NCI-H524 (cell line): Measurements from ENCODE around the gene PYGM.
A peak's percentile ranks its signal among the peaks of the same experiment; 100 is the strongest.

Experiments
- DNase-seq, 2 experiments: peaks; one replicate each; lab custom pipeline; 2025; lab: John Stamatoyannopoulos, UW

Gene PYGM

DNA sequence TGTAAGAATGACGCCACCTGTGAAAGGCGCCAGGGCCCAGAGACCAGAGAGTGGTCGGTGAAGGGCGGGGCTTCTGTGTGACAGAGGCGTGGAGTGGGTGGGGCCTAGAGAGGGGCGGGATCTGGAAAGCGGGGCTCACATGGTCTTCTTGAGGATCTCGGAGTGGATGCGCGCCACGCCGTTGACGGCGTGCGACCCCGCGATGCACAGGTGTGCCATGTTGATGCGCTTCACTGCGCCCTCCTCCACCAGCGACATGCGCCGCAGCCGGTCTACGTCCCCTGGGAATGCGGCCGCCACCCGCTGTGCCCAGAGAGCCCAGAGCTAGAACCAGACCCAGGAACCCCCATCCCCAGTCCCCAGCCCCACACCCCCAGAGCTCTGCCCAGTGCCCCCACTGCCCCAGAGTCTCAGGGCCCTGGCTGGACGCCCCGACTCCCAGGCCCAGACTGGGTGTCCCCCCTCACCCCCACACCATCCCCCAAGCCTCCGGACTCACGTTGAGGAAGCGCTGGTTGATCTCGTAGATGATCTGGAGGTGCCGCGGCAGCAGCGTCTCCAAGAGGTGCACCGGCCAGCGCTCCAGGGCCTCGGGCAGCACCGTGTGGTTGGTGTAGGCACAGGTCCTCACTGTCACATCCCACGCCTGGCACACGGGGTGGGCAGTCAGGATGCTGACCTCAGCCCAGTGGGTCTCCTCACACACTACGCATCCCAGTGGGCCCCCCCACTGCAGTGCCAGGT lies 6.2 kb downstream of the PYGM start:
- no peak for DNase-seq

DNA sequence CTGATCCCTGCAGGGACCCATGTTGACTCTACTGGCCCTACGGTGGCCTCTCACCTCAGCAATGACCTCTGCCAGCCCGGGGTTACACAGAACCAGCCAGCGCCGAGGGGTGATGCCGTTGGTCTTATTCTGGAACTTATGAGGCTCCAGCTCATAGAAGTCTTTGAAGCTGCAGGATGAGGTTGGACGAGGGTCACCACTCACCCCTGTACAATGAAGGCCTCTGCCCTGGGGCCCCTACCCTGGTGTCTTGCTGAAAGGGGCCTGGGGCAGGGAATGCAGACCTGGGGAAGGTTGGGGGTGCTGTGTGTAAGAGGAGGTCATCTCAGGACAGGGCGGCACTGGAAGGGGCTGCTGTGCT lies 6.8 kb downstream of the PYGM start:
- no peak for DNase-seq

DNA sequence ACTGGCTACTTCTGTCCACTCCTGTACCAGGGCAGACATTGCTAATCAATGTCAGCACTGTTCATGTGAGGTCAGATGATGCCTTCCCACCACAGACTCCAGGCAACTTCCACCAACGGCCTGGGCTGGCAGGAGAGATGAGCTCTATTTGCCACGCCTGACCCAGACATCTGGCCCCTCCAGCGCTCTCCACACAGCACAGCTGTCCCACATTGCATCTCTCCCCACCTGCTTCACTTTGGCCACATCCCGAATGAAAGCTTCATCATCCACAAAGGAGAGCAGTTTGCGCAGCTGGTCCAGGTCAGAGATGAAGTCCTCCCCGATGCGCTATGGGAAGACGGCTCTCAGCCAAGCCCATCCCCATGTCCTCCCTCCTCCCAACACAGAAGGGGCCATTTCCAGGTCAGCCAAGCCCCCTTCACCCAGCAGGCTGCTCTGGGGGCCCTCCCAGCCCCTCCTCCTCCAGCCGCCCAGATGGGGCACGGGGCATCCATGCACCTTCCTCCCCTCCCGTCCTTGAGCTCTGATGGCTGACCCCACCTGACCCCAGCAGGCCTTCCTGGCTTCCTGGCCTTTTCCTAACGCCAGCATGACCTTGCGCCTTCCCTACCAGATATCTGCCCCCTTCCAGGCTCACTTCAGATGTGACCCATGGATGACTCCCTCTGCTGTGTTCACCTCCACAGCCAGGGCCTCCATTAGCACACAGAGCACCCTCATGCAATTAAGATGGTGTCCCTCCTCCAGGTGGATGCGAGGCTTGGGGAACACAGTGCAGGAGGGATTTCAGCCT lies 7.4 kb downstream of the PYGM start:
- DNase-seq, result peak in 1 of 2 experiments; percentile 73

DNA sequence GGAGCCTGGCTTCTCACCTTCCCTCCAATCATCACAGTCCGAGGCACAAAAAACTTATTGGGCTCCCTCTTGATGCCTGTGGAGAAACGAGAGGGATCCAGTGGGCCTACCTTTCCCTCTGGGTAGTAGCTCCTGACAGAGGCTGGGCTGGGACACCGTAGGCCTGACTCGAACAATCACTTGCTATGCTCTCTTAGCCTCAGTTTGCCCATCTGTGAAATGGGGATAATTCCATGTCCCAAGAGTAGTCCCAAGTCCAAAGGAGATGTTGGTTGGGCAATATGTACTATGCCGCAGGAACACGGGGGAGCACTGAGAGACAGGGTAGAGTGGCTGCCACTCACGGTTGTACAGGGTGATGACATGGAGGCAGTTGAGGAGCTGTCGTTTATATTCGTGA lies 8.2 kb downstream of the PYGM start:
- no peak for DNase-seq

DNA sequence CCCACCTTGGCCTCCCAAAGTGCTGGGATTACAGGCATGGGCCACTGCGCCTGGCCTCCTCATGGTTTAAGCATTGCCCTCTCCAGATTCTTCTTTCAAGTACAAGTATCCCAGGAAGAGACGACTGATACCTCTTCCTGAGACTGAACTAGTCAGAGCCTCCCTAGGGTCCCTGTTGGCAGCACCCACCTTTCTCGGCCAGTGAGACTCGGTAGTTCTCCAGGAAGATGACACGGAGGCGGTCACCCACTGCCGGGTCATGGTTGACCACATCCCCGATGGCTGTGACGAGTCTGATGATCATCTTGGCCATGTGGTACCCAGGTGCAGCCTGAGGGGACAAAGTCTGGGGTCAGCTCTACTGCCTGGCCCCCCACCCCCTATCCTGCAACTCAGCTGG lies 8.6 kb downstream of the PYGM start:
- no peak for DNase-seq

DNA sequence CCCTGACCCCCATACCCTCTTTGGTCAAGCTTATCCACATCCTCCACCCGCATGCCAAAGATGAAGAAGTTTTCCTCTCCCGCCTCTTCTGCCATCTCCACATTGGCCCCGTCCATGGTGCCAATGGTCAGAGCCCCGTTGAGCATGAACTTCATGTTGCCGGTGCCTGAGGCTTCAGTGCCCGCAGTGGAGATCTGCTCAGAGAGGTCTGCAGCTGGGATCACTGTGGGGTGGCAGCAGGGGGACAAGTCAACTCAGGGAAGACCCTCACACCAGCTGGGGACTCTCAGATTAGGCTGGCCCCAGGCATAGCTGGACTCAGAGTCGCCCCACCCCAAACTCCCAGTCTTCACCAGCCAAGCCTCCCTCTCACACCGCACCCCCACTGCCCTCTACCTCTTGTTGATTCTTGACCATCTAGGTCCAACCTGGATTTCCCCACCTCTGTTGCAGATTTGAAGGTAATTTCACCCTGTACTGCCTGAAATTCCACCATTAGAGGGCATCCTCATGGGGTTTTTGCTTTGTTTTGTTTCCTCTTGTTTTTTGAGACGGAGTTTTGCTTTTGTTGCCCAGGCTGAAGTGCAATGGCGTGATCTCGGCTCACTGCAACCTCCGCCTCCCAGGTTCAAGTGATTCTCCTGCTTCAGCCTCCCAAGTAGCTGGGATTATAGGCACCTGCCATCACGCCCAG lies 9.3 kb downstream of the PYGM start:
- DNase-seq, result no peak

DNA sequence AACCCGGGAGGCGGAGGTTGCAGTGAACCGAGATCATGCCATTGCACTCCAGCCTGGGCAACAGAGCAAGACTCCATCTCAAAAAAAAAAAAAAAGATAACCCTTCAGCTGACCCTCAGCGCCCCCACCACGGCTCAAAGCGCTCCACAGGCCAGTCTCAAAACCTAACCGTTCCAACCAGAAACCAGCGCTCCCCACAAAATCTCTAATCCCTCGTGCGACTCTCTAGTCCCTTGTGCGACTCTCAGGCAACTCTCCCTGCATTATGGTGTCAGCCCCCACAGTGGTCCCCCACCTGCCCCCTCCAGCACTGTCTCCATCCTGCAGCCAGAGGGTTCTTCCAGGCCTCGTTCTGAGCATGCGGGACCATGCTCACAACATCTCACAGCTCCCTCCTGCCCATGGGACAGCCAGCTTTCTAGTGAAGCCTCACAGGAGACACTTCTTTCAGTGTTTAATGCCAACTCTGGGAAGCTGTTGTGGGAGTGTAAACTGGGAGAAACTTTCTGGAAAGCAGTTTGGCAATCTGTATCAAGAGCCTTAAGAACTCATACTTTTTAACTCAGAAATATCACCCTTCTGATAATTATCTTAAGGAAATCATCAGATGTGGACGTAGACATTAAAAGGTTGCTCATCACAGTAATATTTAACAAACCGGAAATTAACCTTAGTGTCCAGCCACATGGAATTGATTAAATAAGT lies 11.7 kb downstream of the PYGM start:
- DNase-seq, result no peak

DNA sequence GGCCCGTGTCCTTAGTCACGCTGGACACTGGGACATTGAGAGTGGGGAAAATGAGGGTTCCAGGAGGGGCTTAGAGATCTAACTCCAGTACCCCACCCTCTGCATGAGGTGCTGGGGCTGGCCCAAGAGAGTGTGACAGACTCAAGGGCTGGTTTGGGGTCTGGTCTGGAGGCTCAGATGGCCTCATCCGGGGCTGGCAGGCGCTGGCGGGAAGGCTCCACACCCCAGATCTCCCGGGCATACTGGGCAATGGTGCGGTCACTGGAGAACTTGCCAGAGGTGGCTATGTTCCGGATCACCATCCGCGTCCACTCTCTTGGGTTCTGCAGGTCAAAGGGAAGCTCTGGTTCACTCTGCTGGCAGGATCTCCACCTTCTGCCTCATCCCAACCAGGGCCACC lies 13.3 kb downstream of the PYGM start:
- no peak for DNase-seq

DNA sequence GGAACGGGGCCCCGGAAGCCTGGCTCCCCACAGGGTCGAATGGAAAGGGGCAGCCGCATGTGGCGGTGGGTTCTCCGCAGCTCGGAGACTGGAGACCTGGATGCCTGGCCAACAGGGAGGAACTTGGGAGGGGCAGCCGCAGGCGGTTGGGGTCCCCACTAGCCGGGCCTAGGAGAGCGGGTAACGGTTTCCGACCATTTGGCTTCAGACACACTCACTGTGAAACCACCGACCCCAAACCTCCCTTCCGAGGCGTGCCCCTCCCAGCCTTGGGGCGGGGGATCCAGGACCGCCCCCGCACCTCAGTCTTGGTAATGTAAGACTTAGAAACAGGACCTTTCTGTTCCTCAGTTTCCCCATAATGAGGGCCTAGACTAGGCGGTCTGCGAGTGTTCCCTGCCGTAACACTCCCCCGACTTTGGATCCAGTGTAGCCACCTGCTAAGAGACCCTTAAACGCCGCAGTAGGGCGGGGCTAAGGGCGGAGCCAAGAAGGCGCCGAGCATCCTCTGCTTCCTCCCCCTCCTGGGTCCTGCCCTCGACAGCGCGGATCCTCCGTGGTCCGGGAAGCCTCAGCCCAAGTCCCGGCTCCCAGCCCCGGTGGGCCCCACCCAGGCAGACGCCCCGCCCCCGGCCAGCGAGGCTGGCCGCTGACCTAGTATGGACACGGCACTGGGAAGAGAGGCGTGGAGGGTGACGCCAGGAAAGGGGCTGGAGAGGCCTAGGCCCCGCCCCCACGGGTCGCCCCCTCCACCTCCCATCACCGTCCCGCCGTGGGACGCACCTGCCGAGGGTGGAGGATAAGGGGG lies 14.0 kb downstream of the PYGM start:
- peak in 1 of 2 experiments; percentile 52 for DNase-seq

DNA sequence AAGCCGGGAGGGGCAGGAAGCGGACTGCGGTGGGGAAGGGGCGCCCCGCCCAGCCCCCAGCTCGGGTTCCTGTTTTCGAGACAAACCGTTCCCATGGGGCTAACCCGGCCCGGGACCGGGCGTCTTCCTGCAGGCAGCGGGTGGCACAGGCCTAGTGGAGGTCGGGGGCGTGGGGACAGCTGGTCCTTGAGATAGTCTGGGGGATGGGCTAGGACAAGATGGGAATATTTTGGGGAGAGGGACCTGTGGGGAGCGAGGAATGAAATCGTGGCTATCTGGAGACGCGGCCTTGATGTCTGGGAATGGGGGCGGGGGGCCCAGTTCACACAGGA lies 14.6 kb downstream of the PYGM start:
- peak in 1 of 2 experiments; percentile 35 for DNase-seq

DNA sequence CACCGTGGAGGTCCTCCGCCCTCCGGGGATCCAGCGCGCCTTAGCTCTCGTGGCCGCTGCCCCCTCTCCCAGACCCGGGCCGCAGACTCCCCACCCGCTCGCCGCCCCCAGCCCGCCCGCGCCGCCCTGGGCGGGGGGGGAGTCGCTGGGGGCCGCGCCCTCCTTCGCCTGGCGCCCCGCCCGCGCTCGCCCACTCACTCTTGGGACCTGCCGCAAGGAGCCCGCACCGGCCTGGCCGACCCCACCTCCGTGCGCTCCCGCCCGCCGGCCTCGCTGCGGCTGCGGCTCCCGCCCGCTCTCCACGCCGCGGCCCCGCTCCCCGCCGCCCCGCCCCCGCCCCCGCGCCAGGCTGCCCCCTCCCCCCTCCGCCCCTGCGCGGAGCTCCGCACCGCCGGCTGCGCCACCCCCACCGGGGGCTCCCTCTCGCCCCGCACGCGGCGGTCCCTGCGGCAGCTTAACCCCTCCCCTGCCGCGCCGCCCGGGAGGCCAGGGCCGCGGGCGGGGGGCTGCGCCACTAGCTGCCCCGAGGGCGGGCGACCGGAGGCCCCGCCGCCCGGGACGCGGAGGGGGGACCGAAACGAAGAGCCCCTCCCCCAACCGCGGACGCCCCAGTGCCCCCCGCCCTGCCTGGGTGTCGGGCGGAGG lies 15.1 kb downstream of the PYGM start:
- no peak for DNase-seq

DNA sequence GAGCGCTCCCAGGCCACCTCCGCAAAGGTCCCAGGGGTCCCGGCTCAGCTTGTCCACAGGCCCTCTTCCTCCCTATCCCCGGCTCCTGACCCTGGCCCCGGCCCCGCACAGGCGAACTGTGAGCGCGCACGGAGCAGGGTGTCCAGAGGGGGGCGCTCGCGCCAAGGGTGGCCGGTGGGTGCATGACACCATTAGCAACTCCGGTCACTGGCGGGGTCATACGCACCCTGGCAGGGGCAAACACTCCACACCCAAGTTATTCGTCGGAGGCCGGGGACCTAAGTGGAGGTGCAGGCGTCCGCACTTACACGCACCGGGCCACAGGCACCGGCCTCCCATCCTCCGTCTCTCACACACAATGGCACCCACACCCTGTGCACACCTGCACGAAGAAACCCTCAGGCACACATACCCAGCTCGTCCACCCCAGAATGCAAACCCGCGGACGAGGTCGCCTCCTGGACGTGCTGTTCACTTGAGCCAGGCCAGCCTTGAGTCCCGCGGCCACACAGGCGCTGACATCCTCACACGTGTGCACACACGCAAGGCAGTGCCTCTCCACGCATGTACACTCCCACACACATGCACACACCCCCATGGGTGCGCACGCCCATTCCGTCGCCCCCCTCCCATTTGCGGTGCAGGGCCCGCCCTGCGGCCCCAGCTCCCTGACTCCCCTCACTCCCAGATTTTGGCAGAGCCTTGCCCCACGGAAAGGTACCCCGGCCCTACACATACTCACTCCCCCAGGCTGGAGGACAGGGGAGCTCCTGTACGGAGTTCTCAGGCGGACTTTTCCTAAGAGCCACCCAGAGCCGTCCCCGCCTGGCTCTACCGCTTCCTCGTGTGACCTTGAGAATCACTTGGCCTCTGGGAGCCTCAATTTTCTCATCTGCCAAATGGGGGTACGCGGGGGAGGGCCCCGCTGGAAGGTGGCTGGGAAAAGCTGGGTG lies 15.9 kb downstream of the PYGM start, which contains the start of gene RASGRP2:
Gene RASGRP2 (minus strand): TSS at position 552 of the 953 bp plus-strand sequence. CDS start 1,276 bp downstream, outside the sequence.
- peak in 1 of 2 experiments; percentile 32 for DNase-seq

DNA sequence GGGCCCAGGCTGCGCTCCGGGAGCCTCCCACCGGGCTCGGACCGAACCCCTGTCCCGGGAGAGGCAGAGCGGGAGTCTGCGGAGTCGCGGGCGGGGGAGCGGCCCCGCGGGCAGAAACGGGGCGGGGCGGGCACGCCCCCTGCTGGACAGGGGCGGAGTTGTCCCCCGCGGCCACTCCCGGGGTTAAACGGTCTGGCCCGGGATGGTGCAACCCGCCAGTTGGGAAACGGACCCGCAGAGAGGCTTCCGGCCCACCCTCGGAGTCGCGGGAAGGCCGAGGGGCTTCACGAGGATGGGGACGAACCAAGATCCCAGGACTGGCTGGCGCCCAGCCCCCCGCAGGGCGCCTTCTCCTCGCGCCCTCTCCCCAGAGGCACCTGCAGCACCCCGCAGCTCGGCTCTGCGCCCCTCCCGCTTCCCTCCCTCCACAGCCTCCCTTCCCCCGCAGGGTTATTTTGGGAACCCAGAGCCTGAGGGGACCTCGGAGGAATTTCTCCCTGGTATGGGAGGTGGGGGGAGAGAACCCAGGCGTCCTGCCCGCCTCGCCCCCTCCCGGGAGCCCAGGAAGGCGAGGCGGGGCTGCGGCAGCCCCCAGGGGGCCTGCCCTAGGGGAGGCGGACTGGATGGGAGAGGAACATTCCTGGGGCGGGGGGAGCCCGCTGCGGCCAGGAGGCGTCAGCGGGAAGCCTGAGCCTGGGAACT lies 16.7 kb downstream of the PYGM start:
- no peak for DNase-seq

DNA sequence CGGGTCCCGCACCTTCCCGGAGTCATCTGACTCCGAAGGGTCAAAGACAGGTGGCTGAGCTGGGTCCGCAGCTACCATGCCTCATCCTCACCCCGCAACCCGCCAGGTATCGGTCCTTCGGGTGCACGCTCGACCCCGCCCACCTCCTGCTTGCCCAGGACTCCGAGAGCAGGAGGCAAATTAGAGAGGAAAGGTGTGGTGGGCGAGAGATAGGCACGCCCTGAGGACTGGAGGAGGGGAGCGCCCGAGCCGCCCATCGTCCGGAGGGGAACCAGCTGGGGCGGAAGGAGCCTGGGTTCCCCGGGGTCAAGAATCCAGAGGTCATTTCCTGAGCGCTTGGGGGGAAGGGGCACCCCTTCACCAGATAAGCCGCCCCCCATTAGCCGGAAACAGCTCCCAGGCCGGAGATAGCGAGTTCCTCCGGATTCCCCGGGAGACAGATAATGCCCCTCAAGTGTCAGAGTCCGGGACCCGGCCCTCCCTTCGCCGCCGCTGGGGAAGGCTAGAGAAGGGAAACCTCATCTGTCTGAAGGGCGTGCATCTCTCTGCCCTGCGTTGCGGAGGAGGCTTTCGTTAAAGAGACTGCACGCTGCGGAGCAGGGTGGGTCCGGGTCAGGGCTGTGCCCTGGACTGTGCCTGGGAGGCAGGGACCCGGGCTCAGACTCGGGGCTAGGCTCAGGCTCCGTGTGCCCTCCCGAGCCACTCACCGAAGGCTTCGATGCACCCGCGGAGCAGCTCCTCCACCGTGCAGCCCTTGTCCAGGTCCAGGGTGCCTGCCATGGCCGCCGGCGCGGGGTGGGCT lies 17.5 kb downstream of the PYGM start:
- DNase-seq, result peak; percentile 24 to 38

DNA sequence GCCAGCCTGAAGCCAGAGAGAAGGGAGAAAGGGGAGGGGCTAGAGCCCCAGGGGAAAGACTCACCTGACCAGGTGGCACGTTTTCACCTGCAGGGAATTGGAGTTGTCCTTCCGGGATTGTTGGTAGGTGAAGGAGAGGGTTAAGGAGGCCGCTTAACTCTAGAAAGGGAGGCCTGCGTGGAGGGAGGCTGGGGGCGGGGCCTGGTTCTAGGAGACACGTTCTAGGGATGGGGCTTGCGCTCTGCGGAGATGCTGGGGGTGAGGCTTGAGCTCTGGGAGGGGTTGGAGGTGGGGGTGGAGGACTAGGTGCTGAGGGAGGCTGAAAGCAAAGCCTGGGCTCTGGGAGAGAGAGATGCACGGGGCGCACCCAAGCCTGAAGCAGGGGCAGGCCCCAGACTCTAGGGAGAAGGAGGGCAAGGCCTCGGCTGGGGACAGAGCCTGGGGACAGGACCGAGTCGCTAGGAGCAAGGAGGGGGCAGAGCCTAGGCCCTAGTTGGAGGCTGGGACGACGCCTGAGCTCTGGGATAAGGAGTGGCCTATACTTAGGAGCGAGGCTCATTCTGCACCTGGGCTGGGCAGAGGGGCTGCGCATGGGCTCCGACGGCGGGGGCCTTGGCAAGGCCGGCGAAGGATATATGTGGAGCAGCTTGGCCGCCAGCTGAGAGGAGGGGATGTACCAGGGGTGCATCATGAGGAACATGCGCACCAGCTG lies 18.2 kb downstream of the PYGM start:
- DNase-seq, result no peak

DNA sequence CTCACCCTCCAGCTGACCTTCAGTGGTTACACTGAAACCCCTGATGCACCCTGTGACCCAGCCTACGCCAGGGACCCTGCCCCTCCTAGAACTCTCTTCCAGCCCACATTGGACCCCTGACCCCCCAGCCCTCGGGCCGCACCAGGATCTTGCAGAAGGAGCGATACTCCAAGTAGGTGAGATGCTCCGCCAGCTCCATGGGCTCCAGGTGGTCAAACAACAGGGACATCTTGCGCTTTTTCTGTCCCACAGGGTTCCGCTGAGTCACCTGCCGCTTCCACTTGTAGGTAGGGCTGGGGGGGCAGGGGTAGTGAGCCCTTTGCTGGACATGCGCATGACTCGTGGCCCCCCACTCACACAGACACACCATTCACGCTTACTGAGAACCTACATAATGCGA lies 19.9 kb downstream of the PYGM start:
- DNase-seq, result no peak

DNA sequence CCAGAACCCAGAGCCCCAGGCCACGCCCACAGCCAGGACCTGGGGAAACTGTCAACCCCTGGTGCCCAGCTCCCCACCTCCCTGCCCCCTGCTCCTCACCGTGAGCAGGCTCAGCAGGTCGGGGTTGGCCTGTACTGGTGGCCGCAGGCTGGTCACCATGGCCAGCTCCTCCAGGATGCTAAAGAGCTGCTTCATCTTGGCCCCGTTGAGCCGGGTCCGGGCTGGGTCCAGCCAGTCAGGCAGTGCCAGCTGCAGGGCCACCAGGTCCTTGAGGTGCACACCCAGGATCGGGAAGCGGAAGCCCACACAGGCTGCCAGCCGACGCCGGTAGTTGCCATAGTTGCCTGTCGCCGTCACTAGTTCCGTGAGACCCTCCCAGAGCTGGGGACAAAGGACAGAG lies 23.1 kb downstream of the PYGM start:
- no peak for DNase-seq
